Measurements from ENCODE around the gene MOBP.

MOBP gene

DNA sequence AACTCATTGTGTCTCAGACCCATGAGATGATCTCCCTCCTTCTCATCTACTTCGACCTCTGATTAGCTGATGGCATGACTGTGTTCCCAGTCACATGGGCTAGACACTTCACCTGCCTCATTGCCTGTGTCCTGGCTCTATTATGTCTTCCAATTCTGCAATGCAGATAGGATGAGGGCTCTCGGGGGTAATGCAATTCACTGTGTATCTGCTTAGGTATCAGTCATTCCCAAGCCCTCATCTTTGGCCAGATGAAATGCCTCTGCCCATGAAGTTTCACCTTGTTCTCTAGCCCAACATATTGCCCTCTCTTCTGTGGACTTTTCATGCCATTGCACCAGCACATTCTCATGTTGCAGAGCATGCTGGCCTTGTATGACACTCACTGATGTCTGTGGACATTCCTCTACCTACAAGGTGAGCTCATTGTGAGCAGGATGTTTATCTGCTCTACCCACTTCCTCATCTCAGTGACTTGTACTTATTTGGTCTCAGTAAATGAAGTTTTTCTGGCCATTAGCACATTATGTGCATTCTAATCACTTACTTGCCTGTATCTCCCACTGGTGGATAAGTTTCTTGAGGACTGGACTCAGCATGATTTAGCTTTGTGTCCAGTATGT is 32.3 kb downstream of the MOBP start:
- no peak for DNase-seq

DNA sequence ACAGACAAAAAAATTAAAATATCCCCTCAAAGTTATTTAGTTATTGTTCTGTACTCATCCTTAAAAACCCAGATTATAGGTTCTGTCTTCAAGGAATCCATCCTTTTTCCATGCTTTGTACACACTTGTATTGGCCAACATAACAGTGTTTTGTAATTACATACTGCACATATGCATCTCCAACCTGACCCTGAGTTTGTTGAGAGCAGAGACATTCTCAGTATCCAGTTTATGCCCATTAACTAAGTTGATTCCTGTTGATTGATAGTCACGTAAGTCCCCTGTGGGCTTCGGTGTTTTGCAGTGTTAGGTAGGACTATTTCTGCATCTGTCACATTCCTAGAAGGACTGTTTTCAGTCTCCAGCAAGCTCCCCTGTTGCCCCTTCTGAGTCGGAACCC is 33.6 kb downstream of the MOBP start:
- DNase-seq = no peak

DNA sequence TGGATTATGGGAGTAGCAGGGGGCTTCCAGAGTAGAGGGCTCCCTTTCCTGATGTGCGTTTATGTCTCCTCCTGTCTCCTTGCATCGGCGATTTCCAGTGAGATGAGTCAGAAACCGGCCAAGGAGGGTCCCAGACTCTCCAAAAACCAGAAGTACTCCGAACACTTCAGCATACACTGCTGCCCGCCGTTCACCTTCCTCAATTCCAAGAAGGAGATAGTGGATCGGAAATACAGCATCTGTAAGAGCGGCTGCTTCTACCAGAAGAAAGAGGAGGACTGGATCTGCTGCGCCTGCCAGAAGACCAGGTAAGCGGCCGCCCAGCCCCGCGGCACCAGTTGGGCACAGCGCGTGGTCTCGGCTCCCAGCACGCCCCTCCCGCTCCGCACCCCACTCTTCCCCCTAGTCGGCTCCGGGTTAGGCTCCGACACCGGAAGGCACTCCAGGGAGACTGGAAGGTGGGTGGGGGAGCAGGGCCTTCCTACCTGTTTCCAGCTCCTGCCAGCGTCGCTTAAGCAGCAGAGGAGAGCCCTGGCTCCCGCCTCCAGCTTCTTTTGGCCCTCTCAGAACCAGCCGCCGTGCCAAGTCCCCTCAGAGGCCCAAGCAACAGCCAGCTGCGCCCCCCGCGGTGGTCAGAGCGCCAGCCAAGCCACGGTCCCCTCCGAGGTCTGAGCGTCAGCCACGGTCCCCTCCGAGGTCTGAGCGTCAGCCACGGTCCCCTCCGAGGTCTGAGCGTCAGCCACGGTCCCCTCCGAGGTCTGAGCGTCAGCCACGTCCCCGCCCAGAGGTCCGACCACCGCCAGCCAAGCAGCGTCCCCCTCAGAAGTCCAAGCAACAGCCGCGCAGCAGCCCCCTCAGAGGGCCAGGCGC is 34.7 kb downstream of the MOBP start:
- DNase-seq = no peak

GRCh38 chr3:39502838-39503145 is 35.3 kb downstream of the MOBP start:
- DNase-seq = no peak

DNA sequence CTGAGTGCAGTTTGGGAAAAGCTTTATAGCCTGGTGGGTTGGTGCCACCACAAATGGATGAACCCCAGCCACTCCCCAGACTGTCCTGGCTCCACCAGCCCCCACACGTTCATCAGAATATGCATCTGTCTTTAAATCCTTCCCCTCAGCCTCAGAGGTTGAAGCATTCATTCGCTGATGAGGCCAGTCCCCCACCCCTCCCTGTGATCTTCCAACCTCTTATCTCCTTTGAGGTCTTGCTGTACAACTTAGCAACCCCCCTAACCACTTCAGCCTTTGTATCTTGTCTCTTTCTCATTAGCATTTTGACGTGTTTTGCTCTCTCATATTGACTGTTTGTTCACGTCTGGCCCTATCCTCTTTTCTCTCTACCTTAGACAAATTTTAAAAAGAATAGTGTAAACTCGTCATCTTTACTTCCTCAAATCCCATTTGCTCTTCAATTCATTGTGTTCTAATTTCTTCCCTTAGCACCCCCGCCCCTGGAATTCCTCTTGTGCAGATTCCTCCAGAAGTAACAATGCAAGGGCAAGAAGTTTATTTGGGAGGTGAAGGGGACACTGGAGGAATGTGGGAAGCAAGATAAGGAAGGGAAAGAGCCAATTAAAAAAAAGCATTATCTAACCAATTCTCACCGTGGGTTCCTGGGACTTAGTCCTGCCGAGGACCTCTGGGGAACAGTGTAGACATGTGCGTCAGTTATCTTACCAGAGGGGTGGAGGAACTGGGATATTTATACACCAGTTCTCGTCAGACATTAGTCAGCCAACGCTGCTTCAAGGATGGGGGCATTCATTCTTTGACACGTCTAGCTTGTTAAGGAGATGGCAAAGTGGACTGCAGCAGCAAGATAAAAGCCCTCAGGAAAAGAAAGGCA is 38.6 kb downstream of the MOBP start:
- no peak for DNase-seq

- no peak for DNase-seq
These were observed 39.4 kb downstream of the MOBP start for GRCh38 chr3:39506863-39507262.

DNA sequence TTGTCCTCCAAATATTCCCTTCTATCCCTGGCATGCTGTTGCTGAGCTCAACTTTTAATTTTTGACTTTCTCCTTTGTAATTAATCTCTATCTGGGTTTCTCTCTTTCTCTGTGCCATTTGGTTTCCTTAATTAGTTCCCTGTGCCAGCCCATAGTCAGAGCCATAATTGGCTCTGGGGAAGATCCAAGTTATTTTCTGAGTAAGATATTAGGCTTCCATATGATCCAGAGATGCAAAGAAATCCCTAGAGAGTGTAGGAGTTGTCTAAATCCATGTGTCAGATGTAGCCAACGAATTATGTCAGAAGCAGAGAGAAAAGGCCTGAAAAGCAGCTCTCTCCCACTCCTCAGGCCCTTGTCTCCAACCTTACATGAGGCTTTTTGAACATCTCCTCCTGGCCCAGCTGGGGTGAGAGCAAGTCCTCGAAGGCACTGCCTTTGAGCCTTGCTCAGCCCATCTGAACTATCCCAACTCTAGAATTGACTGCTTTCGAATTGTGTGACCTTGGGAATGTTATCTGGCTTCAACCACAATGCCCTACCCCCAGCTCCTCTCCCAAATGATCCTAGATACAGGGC is 46.4 kb downstream of the MOBP start:
- no peak for DNase-seq

DNA sequence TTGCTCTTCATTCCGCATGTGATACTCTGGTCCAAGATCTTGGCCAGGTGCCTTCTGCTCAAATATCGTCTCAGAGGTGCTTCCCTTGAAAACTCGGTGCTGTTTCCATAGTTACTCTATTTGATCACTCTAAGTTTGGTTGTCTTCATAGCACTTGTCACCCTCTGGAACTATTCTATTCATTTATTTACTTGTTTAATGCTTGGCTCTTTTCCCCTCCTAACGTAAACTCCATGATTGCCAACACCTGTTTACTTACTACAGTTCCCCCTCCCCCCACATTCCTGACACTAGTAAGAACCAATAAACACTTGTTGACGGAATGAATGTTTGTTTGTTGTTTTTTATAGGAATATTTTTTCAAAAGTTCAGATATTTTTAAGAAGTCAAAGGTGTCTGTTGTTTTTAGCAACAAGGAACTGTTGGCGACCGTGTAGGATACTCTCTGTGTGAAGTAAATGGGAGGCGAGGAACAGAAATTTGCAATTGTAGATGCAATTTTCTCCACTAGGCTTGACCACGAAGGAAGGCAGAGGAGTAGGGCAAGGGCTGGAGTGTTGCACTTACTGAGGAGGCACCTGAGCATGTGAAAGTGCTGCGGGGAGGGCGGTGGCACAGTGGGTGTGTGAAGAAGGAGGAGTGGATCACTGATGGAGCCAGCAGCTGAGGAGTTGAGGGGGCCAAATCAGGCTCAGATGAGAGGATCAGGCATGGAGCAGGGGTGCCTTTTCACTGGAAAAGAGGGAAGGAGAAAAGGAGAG is 48.4 kb downstream of the MOBP start:
- no peak for DNase-seq

DNA sequence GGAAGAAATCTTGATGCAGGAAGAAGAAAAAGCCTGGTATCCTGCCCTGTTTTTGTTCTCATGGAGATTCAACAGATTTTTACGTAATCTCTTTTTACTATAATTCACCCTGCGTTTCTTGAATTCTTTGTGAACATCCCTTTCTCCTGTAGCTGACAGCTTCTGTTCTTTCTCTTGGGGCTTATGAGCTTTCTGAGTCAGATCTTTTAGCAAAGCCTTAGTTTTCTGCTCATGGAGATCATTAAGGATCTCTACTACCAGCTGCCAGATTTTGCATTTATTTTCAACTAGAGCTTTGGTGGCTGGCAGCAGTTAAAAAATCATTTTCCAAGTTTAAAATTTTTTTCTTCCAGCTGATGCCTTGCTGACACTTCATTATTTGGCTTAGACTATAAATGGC is 51.6 kb downstream of the MOBP start:
- DNase-seq = no peak

DNA sequence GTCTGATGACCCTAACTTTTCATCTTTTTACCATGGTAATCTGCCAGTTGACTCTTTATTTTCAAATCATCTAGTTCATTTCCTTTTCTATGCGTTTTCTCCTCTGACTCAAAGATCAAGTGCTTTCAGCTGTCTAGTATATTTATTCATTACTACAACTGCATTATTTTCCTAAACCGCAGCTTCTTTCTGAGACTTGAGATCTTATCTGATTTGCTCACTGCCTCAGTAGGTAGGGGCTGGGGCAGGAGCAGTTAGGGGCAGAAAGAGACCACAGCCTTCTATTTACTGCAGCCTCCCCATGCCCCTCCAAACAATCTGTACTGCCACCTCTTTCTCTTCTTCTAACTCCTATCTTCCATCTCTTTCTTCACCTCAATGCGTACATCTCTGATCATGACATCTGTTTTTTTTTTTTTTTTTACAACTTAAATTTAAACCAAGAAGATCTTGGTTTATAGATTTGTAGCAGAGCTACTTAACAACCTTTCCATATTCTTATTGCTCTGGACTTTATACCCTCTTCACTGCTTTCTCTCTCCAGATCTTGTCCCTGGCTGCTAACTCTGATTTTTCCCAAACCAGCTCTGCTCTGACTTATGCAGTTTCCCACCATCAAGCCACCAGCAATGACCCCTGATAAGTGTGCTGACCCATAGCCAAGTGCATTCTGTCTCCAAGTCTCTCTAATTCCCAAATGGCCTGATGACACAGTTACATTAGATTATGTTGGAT is 52.2 kb downstream of the MOBP start:
- no peak for DNase-seq

DNA sequence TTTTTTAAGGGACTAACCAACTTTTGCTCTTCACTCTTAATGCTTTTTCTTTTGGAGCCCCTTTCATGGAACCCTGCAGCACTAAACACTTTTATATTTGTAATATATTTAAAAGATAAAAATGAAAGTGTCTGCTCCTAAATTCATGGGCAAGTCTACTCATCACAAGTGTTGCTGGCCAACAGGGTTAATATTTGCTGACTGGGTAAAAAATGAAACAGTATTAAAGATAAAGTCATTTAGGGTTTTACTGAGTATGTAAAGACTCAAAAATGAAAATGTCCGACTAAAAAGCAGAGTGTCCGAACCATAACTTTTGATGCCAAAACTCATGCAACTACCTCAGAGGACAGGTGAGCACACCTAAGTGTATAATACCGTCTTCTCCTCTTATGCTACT is 54.0 kb downstream of the MOBP start:
- no peak for DNase-seq

GRCh38 chr3:39524107-39524506 is 56.6 kb downstream of the MOBP start:
- DNase-seq = no peak

DNA sequence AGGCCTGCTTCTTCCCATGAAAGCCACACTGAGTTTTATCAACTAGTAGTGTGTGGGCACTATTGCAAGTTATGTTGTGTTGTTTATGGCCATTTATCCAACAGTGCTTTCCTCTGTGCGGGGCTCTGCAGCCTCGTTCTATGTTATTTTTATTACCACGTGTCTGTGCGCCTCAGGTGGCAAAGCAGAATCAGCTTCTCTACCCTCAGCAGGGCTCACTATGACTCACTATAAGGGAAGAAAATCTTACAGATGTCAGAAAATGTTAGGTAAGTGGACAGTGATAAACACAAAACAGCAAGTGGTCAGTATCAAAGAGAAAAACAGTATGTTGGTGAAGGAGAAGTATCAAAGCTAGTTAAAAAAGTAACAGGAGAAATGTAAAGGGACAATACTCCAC is 61.4 kb downstream of the MOBP start:
- DNase-seq = no peak

GRCh38 chr3:39529577-39529976 is 62.1 kb downstream of the MOBP start:
- DNase-seq = no peak

GRCh38 chr3:39531066-39531465 is 63.6 kb downstream of the MOBP start:
- DNase-seq = no peak

DNA sequence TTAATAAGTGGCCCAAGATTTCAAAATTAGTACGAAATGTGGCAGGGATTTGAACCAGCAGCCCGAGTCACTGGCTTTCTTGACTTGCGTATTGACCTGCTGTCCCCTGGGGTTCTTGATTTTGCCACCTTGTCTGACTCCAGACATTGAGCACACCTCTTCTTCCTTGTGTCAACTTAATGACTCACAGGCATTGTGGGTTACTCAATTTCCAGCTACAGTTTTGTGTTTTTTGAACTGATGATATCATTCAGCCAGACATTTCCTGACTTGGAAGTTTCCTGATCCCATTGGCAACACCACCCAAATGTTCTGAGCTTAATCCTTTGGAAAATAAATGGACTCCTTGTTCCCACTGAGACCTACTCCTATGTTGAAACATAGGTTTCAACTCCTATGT is 64.2 kb downstream of the MOBP start:
- DNase-seq = no peak

DNA sequence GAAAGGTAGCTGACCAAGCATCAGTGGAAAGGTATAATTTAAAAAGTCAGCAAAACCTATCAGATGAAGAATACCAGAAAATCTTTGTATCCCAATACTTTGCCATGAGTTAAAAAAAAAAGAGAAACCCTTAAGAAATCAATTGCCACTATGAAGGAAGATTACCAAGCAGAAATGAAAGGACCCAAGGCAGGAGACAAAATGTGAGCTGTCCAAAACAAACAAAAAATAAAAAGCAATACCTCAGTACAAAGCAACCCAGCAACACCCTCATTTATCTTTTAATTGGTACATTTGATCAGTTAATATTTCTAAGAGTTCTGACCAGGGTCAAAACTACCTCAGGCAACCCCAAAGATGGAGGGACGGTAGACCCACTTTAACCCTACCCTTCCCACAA is 65.3 kb downstream of the MOBP start:
- no peak for DNase-seq

- DNase-seq = no peak
These were observed 65.7 kb downstream of the MOBP start for GRCh38 chr3:39533226-39533625.

GRCh38 chr3:39540162-39540921 is 72.9 kb downstream of the MOBP start:
- DNase-seq = no peak

DNA sequence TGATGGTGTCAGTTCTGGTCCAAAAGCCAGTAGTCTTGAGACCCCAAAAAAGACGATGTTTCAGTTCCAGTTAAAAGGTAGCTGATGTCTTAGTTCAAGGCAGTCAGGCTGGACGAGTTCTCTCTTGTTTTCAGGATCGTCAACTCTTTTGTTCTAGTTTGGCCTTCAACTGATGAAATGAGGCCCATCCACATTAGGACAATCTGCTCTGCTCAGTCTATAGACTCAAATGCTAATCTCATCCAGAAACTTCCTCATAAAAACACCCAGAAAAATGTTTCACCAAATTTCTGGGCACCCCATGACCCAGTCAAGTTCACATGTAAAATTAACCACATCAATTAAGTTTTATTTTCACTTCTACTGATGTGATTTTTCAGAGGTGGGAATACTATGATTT is 74.0 kb downstream of the MOBP start:
- no peak for DNase-seq

DNA sequence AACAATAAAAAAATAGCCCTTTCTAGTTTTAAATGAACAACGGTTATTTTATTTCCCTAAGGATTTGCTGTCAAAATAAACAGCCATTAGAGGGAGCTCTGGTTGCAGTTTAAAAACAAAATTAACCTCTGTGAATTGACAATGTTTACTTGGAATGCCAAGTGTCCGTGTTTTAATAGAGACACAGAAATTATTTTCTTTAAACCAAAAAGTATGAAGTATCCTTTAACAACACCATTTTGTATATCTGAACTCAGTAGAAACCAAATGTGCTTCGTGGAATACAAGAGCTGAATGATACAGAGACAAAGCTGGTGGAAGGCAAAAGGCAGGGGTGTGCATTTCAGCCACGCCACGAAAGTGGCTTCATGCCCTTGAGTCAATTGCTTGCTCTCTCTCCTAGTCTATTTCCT is 74.4 kb downstream of the MOBP start:
- no peak for DNase-seq
